ENCODE results near the gene RETN.

Gene RETN

GRCh38 chr19:7661744-7662538, 6.9 kb upstream of the RETN start:
- no peak for DNase-seq

- no peak for DNase-seq
These were observed 6.2 kb upstream of the RETN start for GRCh38 chr19:7662657-7663056.

- no peak for DNase-seq
These were observed 5.1 kb upstream of the RETN start for GRCh38 chr19:7663706-7664105.

- no peak for DNase-seq
These were observed 3.8 kb upstream of the RETN start for GRCh38 chr19:7665076-7665475.

GRCh38 chr19:7669641-7670040, 792 bp downstream of the RETN start:
- no peak for DNase-seq

GRCh38 chr19:7670150-7670783, 1.4 kb downstream of the RETN start:
- no peak for DNase-seq

- DNase-seq = no peak
These were observed 1.9 kb downstream of the RETN start for GRCh38 chr19:7670790-7671189.

- no peak for DNase-seq
These were observed 3.7 kb downstream of the RETN start for GRCh38 chr19:7672522-7672921.

- peak; percentile 13 for DNase-seq
These were observed 5.5 kb downstream of the RETN start for GRCh38 chr19:7674010-7675005.

GRCh38 chr19:7676376-7676775, 7.5 kb downstream of the RETN start:
- no peak for DNase-seq

GRCh38 chr19:7676854-7677253, 8.0 kb downstream of the RETN start, which contains the start of gene MCEMP1:
MCEMP1 (plus strand) TSS chr19:7677090; CDS start chr19:7677121, 31 bp downstream.
- no peak for DNase-seq

- DNase-seq = no peak
These were observed 8.9 kb downstream of the RETN start for GRCh38 chr19:7677669-7678311.

GRCh38 chr19:7678971-7679751, 10.3 kb downstream of the RETN start:
- DNase-seq = no peak

- DNase-seq = no peak
These were observed 11.1 kb downstream of the RETN start for GRCh38 chr19:7679771-7680605.

- peak; percentile 78 for DNase-seq
These were observed 11.9 kb downstream of the RETN start, which contains the start of gene TRAPPC5 for GRCh38 chr19:7680606-7681339. TRAPPC5 (plus strand) TSS chr19:7680833; CDS start chr19:7682254, 1,421 bp downstream.

- no peak for DNase-seq
These were observed 12.7 kb downstream of the RETN start for GRCh38 chr19:7681340-7682174.

- no peak for DNase-seq
These were observed 13.5 kb downstream of the RETN start for GRCh38 chr19:7682175-7682855.

Measured in T1000 (cell line).